HG03159 (cell line): ENCODE results near the gene NELL1.

Experiments
- ATAC-seq: cut with Tn5 transposase; IDR thresholded peaks from one replicate; pipeline ENCODE4 v1.9.1; 2021; ENCODE audit warnings: mild to moderate bottlenecking, moderate library complexity; ENCODE audit not compliant: unreplicated experiment

Gene NELL1

DNA sequence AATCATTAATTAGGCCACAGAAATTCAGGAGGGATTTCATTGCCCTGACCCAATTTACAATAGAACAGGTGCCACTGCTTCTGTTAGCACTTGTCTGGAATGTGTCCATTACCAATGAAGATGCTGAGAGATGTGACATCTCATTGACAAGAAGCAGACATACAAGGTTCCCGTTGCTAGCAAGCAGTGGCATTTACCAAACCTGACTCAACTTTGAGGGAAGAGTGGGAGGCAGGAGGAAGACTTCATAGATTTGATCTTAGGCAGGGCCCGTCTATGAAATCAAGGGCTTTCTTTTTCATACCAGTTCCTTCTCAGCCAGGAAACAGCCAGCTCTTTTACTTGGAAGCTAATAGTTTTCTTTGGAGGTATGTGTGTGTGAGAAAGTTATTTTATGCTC lies 280.2 kb downstream of the NELL1 start:
- no peak for ATAC-seq

DNA sequence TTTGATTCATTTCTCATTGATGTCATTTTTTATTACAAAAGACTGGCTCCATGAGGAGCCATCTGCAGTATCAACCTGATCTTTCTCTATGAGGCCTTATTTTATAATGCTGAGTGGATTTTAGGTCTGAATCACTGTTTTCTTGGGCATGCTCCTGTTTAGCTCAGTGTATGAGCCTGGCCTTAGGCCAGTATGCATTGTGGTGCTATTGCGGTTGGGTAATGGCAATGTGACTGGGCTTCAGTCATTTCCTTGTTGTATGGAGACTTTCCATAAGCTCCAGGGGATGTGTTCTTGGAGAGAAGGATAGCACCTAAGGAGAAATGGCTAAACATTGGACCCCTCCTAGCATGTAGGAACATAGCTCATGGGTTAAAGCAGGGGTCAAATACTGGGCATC lies 293.2 kb downstream of the NELL1 start:
- ATAC-seq, result no peak

DNA sequence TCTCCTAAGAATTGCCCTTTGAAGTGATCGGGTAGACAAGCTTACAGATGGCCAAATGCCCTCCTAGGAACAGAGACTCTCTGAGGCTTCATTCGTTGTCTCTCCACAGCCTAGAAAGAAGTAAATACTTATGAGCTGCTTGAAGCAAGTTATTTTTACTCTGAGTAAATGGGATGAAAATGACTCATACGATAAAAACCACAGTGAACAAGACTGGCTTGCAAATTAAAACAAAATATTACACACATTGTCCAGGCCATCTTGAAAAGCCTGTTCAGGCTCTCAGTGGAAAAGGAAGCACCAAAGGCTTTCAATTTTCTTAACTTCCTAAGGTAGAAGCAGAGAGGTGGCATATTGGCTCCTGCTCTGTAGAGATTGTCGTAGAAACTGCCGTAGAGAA lies 294.2 kb downstream of the NELL1 start:
- ATAC-seq, result no peak

DNA sequence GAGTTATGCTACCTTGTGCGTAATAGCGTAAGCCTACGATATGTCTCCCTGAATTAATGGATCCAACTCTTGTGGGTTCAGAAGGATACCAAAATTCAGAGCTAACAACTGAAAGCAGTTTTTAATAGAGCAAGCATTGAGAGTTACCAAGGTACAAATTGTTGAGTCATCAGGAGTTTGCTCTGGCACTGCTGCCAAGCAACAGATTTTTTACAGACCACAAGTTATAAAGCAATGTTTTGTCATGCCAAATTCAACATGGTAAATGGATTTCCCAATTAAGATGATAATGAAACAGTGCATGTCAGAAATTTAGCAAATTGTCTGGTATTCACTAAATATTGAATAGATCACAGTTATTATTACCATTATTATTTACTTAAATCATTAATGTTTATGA lies 295.6 kb downstream of the NELL1 start:
- ATAC-seq, result no peak

DNA sequence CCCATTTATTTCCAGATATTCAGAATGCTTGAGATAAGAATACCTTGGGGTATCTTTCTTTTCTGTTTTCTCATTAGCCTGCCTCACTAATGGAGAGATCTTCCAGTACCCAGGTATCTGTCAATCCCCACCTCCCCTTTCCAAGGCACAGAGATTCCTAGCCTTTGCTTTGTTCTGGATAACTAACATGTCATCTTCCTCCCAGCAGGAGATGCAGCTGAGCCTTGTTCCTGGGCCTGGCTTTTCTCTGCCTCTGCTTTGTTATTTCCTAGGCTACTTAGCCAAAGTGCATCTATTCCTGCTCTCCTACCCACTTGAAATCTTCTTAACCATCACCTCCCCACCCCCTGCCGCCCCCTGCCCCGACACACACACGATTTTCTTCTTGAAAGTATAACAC lies 297.1 kb downstream of the NELL1 start:
- no peak for ATAC-seq

DNA sequence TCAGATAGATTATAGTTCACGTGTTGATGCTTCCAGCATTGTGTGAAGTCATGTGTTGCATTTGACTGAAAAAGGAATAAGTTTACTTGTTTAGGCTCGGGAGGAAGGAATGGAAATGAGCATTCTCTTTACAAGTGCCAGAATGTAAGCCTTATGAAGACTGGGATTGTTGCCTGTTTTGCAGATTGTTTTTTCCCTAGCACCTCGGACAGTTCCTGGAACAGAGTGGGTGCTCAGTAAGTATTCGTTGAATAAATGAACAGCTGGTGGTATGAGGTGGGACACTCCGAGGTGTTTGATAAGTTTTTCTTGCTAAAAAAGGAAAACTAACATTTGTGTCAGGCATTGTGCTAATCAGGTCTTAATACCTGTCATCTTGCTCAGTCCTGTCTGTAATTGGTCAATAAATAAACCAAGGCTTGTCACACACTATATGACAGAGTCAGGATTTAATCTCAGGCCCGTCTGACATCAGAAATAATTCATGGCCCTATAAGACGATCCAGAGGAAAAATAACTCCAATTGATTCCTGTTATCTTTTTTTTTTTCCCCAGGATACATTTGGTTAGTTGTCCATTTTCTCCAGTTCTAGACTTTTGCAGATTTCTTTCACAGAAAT lies 304.7 kb downstream of the NELL1 start:
- no peak for ATAC-seq

DNA sequence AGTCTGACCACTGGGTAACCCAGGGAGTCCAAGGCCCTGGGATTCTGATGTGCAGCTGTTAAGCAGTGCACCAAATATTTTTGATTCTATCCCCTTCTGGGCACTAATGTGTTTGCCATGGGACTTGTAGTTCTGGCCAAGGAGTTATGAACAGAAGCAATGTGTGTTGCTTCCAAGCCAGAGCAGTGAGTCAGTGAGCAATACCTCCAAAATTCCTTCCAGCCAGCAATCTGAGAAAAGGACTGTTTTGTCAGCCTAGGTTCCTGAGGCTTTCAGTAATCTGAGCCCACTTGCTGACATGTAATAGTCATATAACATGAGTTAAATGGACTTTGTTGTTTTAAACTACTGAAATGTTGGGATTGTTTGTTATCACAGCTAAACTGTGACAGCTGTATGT lies 311.4 kb downstream of the NELL1 start:
- no peak for ATAC-seq

DNA sequence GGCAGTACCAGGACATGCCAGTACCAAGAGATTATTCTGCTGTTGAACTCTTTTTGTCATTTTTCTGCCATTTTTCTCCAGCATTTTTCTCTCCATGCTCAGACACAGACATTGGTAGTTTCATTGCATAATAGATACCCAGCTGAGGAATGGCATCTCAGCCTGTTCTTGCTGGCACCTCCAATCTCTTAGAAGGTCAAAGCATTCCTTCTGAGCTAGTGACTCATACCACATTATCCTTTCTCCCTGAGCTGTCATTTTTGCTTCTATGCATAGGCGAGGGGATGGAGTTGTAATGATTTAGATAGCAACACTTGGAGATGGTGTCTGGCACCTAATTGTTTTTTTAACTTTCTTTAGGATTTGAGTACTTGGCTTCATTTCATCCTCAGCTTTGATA lies 321.1 kb downstream of the NELL1 start:
- ATAC-seq, result no peak

DNA sequence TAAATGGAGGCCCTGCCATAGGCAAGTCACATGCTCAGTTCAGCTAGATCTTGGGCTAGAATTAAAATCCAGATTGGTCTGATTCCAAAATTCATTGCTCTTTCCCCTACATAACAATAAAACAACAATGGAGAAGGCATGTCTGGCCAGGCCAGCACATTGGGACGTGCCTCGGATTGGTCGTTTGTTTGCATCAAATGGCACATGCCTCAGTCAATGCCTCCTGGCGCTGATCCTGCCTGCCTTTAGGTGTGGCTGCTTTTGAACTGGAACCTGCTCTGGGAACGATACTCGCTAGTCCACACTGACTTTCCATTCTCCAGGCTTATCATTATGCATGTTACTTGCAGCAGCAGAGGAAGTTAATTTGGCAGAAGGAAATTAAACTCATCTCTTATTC lies 322.1 kb downstream of the NELL1 start:
- no peak for ATAC-seq

DNA sequence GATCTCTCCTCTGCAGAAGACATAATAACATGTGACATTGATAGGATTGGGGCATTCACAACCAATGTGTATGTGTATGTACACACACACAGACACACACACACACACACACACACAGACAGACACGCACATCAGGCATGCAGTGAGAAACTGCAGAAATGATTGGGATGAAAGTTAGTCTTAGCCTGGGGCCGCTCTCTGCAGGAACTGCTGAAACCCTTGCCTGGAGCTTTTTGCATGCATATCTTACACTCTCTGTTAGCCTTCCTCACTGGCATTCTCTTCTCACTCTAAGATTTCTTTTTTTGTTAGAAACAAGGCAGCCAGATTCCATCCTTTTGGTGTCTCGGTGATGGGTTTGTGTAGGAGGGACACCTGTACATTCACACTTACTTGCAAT lies 337.9 kb downstream of the NELL1 start:
- no peak for ATAC-seq

DNA sequence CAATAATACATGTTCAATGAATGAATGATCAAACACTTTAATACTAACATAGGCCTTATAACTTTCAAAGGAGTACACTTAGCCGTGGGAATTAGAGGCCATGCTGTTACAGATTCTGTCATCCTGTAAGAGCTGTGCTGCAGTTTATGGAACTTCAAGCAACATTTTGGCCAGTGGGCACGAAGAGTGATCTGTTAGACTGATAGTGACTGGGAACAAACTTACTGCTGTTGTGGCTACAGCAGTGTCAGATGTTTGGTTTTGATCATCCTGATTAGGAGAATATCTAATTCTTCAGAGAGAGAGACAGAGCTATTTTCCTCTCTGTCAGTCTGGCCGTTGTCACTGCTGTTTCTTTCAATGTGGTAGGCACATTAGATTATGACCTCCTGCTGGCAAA lies 348.9 kb downstream of the NELL1 start:
- ATAC-seq, result no peak

DNA sequence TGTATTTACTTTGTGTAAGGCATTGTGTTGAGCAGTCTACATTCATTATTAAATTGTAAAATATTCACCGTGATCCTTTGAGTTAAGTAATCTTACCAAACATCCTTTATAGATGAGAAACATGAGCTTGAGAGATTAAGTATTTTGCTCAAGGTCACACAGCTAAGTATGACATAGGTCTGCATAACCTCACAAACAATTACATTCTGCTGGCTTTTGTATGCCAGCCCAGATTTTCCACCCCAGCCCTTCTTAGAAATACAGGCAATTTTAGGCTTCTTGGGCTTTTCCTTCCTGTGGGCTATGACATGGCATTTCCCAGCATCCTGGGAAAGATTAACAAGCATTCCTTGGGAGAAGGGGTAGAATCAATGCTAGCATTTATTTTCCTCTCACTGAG lies 357.3 kb downstream of the NELL1 start:
- ATAC-seq, result no peak

DNA sequence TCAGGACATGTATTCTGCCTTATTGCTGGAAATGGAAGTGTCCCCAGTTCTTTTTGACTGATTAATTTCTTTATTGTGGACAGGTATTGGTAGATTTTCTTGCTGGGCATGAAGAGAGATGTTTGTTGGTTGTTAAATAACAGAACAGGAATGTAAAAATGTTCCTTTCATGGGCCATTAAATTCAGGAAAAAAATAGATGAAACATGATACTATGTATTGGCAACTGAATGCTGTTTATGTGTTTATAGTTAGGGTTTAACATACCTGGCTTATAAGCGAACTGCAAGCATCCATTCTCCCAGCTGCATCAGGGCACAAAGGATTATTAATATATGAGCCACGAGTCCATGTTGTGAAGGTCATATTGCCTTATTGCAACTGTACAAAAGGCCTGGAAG lies 368.5 kb downstream of the NELL1 start:
- ATAC-seq, result no peak

DNA sequence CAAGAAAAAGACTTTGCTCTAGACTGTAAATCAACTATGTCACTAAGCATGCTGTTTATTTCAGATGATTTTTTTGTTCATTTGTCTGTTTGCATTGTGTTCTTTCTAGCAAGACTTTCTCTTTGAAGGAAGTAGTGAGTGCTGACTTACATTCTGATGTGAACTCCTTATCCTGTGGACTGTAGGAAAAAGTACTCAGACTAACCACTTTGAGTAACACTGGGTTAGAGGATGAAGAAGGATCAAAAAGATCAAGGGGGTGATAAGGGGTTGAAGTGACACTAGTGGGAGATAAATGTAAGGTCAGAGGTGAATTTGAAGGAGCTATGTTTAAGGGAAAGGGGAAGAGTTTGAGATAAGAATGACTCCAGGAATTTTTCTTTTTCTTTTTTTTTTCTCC lies 369.4 kb downstream of the NELL1 start:
- ATAC-seq, result no peak

DNA sequence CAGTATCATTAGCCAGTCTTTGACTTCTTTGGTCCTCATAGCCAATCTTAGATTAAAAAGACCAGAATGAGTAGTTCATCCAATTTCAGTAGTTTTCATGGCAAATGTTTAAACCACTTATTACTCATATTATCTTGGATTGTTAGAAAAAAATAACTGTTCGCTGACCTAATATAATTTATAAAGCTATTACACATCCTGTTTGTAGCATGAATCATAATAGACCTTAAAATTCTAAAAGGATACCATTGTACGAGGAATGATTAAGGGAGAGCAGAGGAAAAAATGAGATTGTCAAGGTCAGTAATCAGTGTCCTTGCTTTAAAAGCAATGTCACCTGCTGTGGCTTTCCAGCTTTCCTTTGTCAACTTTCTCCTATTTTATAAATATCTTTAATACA lies 371.2 kb downstream of the NELL1 start:
- ATAC-seq, result no peak

DNA sequence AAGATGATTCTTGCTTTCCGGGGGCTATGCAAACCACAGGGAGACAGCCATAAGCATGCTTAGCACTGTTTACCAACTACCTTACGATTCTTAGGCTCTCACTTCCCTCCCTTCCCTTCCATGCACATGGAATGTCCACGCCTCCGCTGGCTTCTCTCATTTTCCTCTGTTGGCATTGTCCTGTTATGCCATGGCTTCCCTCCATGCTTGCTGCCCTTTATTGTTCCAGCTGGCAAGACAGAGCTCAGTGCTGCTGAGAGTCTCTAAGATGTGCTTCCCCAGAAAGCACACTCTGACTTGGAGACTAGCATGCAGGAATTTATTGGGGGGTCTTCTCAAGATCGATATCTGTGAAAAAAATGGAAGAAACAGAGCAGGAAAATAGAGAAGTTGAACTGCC lies 379.2 kb downstream of the NELL1 start:
- no peak for ATAC-seq

DNA sequence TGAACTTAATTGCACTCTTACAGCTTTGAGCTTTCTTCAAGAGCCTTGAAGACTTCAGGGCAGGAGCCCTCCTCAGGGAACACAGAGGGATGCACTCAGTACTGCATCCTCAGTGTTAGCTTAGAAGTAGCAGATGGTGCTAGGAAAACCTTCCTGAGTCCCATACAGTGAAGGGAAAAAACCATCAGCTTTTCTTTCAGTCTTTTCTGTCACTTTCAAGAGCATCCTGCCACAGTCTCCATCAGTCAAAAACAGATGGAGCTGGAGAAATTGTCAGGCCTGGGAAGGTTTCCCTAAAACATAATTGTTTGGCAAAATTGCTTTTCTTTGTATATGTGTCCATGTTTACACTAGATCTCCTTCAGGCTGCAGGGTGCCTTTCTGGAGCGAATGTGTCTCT lies 384.1 kb downstream of the NELL1 start:
- no peak for ATAC-seq

DNA sequence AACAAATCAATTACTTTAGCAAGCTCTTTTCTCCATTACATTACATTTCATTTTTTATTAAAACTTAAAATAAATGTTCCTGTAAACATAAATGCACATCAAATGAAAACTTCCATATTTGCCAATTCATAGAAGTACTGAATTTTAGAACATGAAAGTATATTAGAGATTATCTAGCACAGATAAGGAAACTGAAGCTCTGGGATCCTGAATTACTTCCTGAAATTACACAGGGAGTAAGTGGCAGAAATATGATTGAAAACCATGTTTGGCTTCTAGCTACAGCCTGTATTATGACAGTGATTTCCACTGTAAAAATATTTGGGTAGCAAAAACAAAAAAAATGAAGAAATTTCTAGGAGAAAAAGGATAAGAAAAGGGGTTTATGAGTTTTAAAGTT lies 387.3 kb downstream of the NELL1 start:
- ATAC-seq, result no peak

DNA sequence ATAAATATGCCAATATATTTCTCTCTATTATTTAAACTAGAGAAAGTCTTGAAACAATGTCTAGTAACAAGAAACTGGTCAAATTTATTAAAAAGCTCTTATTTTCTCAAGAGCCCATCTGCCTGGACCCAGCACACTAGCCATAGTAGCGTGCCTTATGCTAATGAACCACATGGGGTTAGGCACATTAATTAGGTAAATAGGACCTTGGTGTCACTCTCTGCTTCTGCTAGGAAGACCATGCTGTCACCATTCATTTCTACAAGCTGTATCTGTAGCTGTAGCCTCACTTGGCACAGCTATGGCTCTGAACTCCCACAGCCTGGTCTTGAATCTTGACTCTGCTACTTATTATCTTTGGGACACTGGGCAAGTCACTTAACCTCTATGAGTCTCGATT lies 390.5 kb downstream of the NELL1 start:
- no peak for ATAC-seq

DNA sequence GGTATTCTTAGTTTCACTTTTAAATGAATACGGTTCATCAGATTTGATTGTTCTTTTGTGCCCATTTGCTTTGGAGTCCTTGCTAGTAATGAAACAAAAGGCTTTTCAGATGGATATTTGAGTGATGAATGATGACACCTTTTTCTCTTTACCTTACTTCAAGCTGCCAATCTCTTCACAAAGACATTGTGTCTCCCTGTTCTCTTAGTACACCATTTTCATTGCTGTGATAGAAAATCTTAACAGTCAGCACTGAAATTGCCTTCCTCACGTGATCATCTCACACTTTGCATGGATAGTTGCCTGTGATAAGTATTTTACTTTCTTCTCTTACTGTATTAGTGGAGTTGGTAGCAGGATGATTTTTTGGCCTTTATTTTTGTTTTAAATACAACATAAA lies 396.6 kb downstream of the NELL1 start:
- no peak for ATAC-seq

DNA sequence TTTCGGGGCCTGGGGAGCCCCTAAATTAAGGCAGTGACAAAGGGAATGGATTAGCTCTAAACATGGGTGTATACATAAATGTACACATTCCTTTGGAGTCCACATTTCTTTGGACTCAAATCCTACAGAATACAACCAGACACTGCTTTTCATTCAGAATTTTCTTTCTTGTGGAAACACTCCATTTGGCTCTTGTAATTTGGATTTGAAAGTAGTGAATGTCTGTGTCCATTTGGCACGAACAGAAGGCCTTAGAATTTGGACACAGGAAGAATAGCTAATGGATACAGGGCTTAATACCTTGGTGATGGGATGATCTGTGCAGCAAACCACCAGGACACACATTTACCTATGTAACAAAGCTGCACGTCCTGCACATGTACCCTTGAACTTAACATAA lies 399.5 kb downstream of the NELL1 start:
- no peak for ATAC-seq

DNA sequence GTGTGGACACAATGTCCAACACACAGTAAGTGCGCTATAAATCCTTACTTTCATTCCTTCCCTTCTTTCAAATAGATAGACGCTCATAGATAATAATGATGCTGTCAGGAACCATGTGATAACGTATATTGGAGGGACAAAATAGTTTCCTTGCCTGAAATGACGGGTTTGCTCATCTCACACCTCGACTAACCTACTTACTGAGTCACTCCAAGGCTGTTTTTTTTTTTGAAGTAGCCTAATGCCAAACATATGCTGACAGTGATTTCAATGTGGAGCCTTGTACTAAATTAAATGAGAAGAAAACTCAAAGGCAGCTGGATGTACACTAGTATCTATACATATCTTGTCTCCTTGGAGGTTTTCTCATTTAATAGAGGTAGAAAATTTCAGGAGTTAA lies 400.5 kb downstream of the NELL1 start:
- no peak for ATAC-seq

DNA sequence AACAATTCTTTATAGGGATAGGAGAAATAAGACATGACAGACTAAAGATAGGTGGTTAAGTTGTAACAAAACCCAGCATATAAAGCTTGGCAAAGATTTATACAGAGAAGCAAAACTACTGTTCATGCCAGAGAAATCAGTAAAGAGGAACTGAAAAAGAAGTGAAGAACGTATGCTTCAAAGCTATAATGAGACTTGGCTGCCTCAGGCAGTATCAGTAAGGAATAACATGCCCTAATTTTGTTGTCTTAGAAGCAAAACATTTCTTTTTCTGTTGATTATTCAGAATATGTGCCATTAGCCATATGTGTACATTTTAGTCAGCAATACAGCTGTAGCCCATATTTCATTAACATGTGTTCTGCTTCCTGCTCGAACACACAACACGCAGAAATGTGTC lies 403.2 kb downstream of the NELL1 start:
- peak; percentile 80 for ATAC-seq

DNA sequence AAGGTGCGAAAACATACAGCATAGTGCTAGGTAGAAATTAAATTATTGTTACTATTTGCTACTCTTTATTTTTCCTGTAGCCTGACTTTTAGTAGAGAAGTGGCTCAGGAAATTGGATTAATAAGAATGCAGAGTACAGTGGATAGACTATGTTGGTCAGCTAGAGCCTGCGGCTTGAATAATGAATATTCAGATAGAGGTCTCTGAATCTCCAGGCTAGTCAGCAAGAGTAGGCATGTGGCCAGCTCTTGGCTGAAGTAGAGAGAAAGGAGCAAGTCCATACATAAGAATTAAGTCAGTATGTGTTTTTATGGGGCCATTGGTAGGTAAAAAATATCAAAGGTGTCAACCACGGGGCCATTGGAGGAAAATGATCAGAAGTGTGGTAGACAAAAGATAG lies 413.5 kb downstream of the NELL1 start:
- no peak for ATAC-seq
